ENCODE data around the gene CLDN34.

CLDN34 gene

GRCh38 chrX:9948406-9948805 lies 18.8 kb upstream of the CLDN34 start:
- DNase-seq (ENCODE audit: insufficient read length, low spot score) (no peak), FAIRE-seq (no peak)
- TF ChIP-seq POLR2A (IDR thresholded peaks at IDR 0.05; ENCODE audit: low read depth, low read length), result no peak

- TF ChIP-seq POLR2A (IDR thresholded peaks at IDR 0.05; ENCODE audit: low read depth, low read length), result no peak
- FAIRE-seq (no peak), DNase-seq (ENCODE audit: insufficient read length, low spot score) (no peak)
Observed at GRCh38 chrX:9952300-9952699, 14.9 kb upstream of the CLDN34 start.

GRCh38 chrX:9953396-9953795 lies 13.8 kb upstream of the CLDN34 start:
- no peak for DNase-seq (ENCODE audit: insufficient read length, low spot score)
- no peak for FAIRE-seq
- TF ChIP-seq POLR2A (IDR thresholded peaks at IDR 0.05; ENCODE audit: low read depth, low read length), result no peak

GRCh38 chrX:9955506-9955905 lies 11.7 kb upstream of the CLDN34 start:
- TF ChIP-seq POLR2A (IDR thresholded peaks at IDR 0.05; ENCODE audit: low read depth, low read length), result no peak
- DNase-seq (ENCODE audit: insufficient read length, low spot score) (no peak), FAIRE-seq (no peak)

- TF ChIP-seq POLR2A (IDR thresholded peaks at IDR 0.05; ENCODE audit: low read depth, low read length), result no peak
- no peak for DNase-seq (ENCODE audit: insufficient read length, low spot score)
- no peak for FAIRE-seq
Observed at GRCh38 chrX:9957743-9958142, 9.4 kb upstream of the CLDN34 start.

- DNase-seq (ENCODE audit: insufficient read length, low spot score), result no peak
- no peak for TF ChIP-seq POLR2A (IDR thresholded peaks at IDR 0.05; ENCODE audit: low read depth, low read length)
- FAIRE-seq, result no peak
Observed at GRCh38 chrX:9958183-9958582, 9.0 kb upstream of the CLDN34 start.

- no peak for TF ChIP-seq POLR2A (IDR thresholded peaks at IDR 0.05; ENCODE audit: low read depth, low read length)
- DNase-seq (ENCODE audit: insufficient read length, low spot score) (no peak), FAIRE-seq (no peak)
Observed at GRCh38 chrX:9961750-9962149, 5.4 kb upstream of the CLDN34 start.

GRCh38 chrX:9977635-9978034 lies 10.5 kb downstream of the CLDN34 start:
- FAIRE-seq (no peak), DNase-seq (ENCODE audit: insufficient read length, low spot score) (no peak)
- no peak for TF ChIP-seq POLR2A (IDR thresholded peaks at IDR 0.05; ENCODE audit: low read depth, low read length)

- TF ChIP-seq POLR2A (IDR thresholded peaks at IDR 0.05; ENCODE audit: low read depth, low read length), result no peak
- FAIRE-seq, result no peak
- DNase-seq (ENCODE audit: insufficient read length, low spot score), result no peak
Observed at GRCh38 chrX:9980401-9980800, 13.2 kb downstream of the CLDN34 start.

- no peak for FAIRE-seq
- no peak for TF ChIP-seq POLR2A (IDR thresholded peaks at IDR 0.05; ENCODE audit: low read depth, low read length)
- no peak for DNase-seq (ENCODE audit: insufficient read length, low spot score)
Observed at GRCh38 chrX:9980927-9981326, 13.8 kb downstream of the CLDN34 start.

- no peak for TF ChIP-seq POLR2A (IDR thresholded peaks at IDR 0.05; ENCODE audit: low read depth, low read length)
- DNase-seq (ENCODE audit: insufficient read length, low spot score) (no peak), FAIRE-seq (no peak)
Observed at GRCh38 chrX:9983441-9983840, 16.3 kb downstream of the CLDN34 start.

GRCh38 chrX:9983846-9984245 lies 16.7 kb downstream of the CLDN34 start:
- DNase-seq (ENCODE audit: insufficient read length, low spot score) (no peak), FAIRE-seq (no peak)
- no peak for TF ChIP-seq POLR2A (IDR thresholded peaks at IDR 0.05; ENCODE audit: low read depth, low read length)

- FAIRE-seq (no peak), DNase-seq (ENCODE audit: insufficient read length, low spot score) (no peak)
- TF ChIP-seq POLR2A (IDR thresholded peaks at IDR 0.05; ENCODE audit: low read depth, low read length), result no peak
Observed at GRCh38 chrX:9988762-9989161, 21.6 kb downstream of the CLDN34 start.

GRCh38 chrX:9992061-9992460 lies 24.9 kb downstream of the CLDN34 start:
- no peak for DNase-seq (ENCODE audit: insufficient read length, low spot score)
- no peak for TF ChIP-seq POLR2A (IDR thresholded peaks at IDR 0.05; ENCODE audit: low read depth, low read length)
- FAIRE-seq, result no peak

GRCh38 chrX:9992724-9993123 lies 25.6 kb downstream of the CLDN34 start:
- DNase-seq (ENCODE audit: insufficient read length, low spot score), result no peak
- no peak for FAIRE-seq
- TF ChIP-seq POLR2A (IDR thresholded peaks at IDR 0.05; ENCODE audit: low read depth, low read length), result no peak

- DNase-seq (ENCODE audit: insufficient read length, low spot score) (peak; percentile 22), FAIRE-seq (no peak)
- TF ChIP-seq POLR2A (IDR thresholded peaks at IDR 0.05; ENCODE audit: low read depth, low read length), result no peak
Observed at GRCh38 chrX:9995855-9996339, 28.7 kb downstream of the CLDN34 start.

All from H54 (cell line).